GM13976 (cell line): ENCODE data around the gene ZNF621.

ENCODE experiments used
- DNase-seq: peaks from one replicate; pipeline ENCODE4 v3.0.0; 2012; ENCODE audit warnings: low spot score
- CTCF ChIP-seq: IDR thresholded peaks from 2 replicates; pipeline ENCODE4 v1.5.1; 2012; ENCODE audit warnings: borderline replicate concordance, mild to moderate bottlenecking; ENCODE audit not compliant: insufficient read depth; ENCODE audit errors: extremely low read depth, missing control alignments, control extremely low read depth
- in situ Hi-C: fragments of 300-500 bp; cut with MboI; formaldehyde crosslinking; loops from one replicate; pipeline ENCODE4 v1.12.0; 2022; ENCODE audit warnings: low sequenced_read_pairs, mixed read lengths, inconsistent platforms; ENCODE audit not compliant: unreplicated experiment

Gene ZNF621

GRCh38 chr3:40497288-40497687 lies 27.5 kb upstream of the ZNF621 start:
- no peak for TF ChIP-seq CTCF
- DNase-seq, result no peak
- in situ Hi-C loops, result no loop called here

DNA sequence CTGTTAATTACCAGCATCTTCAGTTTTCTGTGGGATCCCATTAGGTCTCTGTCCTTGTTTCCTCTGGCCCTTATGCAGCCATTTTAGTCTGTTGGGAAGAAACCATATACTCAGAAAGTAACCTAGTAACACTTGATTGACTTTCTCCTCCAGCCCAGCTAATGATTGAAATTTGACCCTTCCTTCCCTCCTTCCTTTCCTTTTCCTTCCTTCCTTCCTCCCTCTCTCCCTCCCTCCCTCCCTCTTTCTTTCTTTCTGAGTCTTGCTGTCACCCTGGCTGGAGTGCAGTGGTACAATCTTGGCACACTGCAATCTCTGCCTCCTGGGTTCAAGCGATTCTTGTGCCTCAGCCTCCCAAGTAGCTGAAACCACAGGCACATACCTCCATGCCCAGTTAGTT lies 24.8 kb upstream of the ZNF621 start:
- in situ Hi-C loops, result no loop called here
- no peak for TF ChIP-seq CTCF
- no peak for DNase-seq

- no peak for TF ChIP-seq CTCF
- no peak for DNase-seq
- in situ Hi-C loops, result no loop called here
These were observed 22.7 kb upstream of the ZNF621 start for GRCh38 chr3:40502034-40502433.

DNA sequence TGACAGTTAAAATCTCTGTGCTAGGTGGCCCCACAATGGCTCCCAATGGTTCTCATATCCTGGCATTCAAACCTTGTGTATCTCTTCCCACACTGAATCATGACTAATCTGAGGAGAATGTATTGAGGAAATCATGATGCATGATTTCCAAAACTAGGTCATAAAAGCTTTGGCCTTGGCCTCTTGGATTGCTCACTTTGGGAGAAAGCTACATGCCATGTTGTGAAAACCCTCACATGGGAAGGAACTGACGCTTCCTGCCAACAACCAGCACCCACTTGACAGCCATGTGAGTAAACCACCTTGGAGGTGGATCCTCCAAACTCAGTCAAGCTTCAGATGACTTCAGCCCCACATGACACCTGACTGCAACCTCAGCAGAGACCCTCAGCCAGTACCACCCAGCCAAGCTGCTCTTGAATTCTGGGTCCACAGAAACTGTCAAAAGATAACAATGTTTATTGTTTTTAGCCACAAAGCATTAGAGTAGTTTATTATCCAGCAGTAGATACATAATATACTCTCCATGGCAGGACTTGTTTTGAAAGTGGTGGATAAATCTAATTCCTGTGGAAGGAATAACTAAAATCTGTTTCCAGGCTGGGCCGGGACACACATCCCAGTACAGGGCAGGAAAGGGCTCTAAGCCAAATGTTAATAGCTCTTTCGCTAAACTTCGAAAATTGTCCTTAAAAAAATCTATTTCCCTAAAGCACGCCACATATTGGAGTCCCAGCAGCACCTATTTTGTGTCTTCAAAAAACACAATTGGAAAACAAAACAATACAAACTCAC lies 19.9 kb upstream of the ZNF621 start:
- DNase-seq, result no peak
- in situ Hi-C loops, result no loop called here
- no peak for TF ChIP-seq CTCF

- DNase-seq, result peak; percentile 67
- in situ Hi-C loops, result no loop called here
These were observed 18.9 kb upstream of the ZNF621 start, which contains the start of gene ZNF620 for GRCh38 chr3:40505599-40506462. ZNF620 (plus strand) TSS chr3:40506039; CDS start chr3:40506353, 314 bp downstream.

DNA sequence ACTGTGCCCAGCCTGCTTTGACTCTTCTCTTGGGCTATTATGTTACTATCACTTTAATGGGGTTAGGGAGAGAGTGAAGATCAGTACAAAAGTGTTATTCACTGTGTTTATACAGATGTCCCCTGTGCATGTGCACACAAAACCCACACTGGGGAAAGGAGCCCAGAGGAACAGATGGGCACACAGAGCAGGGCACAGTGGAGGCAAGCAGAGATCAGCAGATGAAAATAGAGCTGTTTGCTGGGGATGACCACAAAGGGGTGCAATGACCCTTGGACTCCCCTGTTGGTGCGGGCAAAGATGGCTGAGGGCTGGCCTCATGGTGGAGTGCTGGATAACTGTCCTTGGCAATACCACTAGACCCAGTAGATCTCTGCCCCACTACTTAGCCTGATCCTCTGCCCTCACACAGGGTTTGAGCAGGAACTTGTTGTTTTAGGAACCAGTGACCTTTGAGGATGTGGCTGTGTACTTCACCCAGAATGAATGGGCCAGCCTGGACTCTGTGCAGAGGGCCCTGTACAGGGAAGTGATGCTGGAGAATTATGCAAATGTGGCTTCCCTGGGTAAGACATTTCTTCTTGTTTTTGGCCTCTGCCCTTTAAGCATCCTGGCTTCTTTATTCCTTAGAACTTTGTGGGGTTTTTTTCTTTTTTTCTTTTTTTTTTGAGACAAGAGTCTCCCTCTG lies 13.6 kb upstream of the ZNF621 start:
- no peak for DNase-seq
- no peak for TF ChIP-seq CTCF
- in situ Hi-C loops, result no loop called here

More at GRCh38 chr3:40505599-40506462, 18.9 kb upstream of the ZNF621 start, which contains the start of gene ZNF620:
- no peak for TF ChIP-seq CTCF
